ENCODE data around the gene ESRRG. TPM values are rescaled to one million over a fixed set of nuclear protein-coding genes. Genes with fewer than 3 reads are reported as not detected.

ESRRG gene
- polyA plus RNA-seq, 1 donor from 2014 or later = 3.7 TPM

DNA sequence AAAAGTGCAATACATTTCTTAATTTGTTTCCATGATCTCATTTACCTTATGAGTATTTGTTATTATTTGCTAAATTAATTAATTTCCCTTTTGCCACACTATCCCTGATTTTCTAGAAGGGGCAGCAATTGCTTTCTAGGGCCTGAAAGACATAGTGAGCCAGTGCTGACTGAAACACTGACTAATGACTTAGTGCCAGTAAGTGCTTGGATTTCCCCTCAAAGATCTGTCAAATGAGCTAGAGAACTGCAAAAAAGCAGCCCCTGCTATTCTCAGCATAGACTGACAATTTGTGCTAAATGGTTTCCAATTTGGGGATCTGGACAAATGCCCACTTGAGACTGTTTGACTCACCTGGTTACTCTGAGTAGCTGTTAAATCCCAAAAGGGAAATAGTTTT, 264.4 kb downstream of the ESRRG start:
- Histone ChIP-seq H3K9me2 (ENCODE audit: insufficient read depth, low read length) (no peaks in the 10 kb centered on the region), H3K4me2 (ENCODE audit: low read length) (no peak overlapping the region), H3K27me3 (ENCODE audit: insufficient read depth, low read depth, low read length) (no peaks in the 10 kb centered on the region), H3K27ac (ENCODE audit: low read length) (no peak overlapping the region), H3F3A (ENCODE audit: insufficient read depth, low read length, poor library complexity, severe bottlenecking) (no peaks in the 10 kb centered on the region), H2AFZ (ENCODE audit: low read depth, low read length) (no peak overlapping the region), H3K79me2 (replicated peaks; ENCODE audit: insufficient read depth, low read length) (no peaks in the 10 kb centered on the region), H3K4me3 (ENCODE audit: low read length) (no peak overlapping the region), H4K20me1 (ENCODE audit: insufficient read depth) (no peaks in the 10 kb centered on the region), H3K36me3 (ENCODE audit: insufficient read depth, low read length) (no peaks in the 10 kb centered on the region), H3K9me3 (ENCODE audit: low read length) (no peaks in the 10 kb centered on the region), H3K9ac (ENCODE audit: low read length) (no peak overlapping the region)
- TF ChIP-seq POLR2AphosphoS5 (IDR thresholded peaks at IDR 0.05) (no peak), EP300 (conservative IDR thresholded peaks at IDR 0.05; ENCODE audit: poor library complexity, severe bottlenecking) (no peak), SMC3 (conservative IDR thresholded peaks at IDR 0.05; ENCODE audit: poor library complexity) (no peak), TAF1 (IDR thresholded peaks at IDR 0.05; ENCODE audit: low read depth) (no peak), RAD21 (conservative IDR thresholded peaks at IDR 0.05) (no peak), MXI1 (conservative IDR thresholded peaks at IDR 0.05; ENCODE audit: poor library complexity, severe bottlenecking) (no peak), EZH2 (IDR thresholded peaks at IDR 0.05; ENCODE audit: borderline replicate concordance, insufficient read depth, low read length, poor library complexity, severe bottlenecking) (no peak)
- TF ChIP-seq, protein P1, sequence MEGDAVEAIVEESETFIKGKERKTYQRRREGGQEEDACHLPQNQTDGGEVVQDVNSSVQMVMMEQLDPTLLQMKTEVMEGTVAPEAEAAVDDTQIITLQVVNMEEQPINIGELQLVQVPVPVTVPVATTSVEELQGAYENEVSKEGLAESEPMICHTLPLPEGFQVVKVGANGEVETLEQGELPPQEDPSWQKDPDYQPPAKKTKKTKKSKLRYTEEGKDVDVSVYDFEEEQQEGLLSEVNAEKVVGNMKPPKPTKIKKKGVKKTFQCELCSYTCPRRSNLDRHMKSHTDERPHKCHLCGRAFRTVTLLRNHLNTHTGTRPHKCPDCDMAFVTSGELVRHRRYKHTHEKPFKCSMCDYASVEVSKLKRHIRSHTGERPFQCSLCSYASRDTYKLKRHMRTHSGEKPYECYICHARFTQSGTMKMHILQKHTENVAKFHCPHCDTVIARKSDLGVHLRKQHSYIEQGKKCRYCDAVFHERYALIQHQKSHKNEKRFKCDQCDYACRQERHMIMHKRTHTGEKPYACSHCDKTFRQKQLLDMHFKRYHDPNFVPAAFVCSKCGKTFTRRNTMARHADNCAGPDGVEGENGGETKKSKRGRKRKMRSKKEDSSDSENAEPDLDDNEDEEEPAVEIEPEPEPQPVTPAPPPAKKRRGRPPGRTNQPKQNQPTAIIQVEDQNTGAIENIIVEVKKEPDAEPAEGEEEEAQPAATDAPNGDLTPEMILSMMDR (IDR thresholded peaks at IDR 0.05; ENCODE audit: poor library complexity, severe bottlenecking) = no peak
- TF ChIP-seq, protein P2, sequence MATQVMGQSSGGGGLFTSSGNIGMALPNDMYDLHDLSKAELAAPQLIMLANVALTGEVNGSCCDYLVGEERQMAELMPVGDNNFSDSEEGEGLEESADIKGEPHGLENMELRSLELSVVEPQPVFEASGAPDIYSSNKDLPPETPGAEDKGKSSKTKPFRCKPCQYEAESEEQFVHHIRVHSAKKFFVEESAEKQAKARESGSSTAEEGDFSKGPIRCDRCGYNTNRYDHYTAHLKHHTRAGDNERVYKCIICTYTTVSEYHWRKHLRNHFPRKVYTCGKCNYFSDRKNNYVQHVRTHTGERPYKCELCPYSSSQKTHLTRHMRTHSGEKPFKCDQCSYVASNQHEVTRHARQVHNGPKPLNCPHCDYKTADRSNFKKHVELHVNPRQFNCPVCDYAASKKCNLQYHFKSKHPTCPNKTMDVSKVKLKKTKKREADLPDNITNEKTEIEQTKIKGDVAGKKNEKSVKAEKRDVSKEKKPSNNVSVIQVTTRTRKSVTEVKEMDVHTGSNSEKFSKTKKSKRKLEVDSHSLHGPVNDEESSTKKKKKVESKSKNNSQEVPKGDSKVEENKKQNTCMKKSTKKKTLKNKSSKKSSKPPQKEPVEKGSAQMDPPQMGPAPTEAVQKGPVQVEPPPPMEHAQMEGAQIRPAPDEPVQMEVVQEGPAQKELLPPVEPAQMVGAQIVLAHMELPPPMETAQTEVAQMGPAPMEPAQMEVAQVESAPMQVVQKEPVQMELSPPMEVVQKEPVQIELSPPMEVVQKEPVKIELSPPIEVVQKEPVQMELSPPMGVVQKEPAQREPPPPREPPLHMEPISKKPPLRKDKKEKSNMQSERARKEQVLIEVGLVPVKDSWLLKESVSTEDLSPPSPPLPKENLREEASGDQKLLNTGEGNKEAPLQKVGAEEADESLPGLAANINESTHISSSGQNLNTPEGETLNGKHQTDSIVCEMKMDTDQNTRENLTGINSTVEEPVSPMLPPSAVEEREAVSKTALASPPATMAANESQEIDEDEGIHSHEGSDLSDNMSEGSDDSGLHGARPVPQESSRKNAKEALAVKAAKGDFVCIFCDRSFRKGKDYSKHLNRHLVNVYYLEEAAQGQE (IDR thresholded peaks at IDR 0.05; ENCODE audit: borderline replicate concordance) = no peak

DNA sequence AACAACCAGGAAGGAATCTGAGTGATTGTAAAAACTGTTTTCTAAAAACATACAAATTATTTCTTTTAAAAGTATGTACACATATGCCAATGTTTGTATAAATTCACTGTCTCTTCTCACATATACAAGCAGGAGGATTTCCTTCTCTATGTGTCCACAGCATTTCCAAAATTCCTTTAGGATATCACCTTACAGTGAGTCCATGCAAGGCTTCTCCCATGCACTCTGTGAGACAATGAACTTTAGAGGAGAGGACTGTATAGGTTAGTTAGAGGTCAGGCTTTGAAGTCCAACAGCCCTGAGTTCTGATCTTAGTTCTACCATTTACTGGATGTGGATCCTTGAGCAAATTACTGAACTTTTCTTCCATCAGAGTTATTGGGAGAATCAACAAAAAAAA, 265.9 kb downstream of the ESRRG start:
- Histone ChIP-seq H3K36me3 (ENCODE audit: insufficient read depth, low read length) (no peaks in the 10 kb centered on the region), H3K79me2 (replicated peaks; ENCODE audit: insufficient read depth, low read length) (no peaks in the 10 kb centered on the region), H3F3A (ENCODE audit: insufficient read depth, low read length, poor library complexity, severe bottlenecking) (no peaks in the 10 kb centered on the region), H3K4me2 (ENCODE audit: low read length) (no peak overlapping the region), H3K9me3 (ENCODE audit: low read length) (no peaks in the 10 kb centered on the region), H3K9ac (ENCODE audit: low read length) (no peak overlapping the region), H3K27me3 (ENCODE audit: insufficient read depth, low read depth, low read length) (no peaks in the 10 kb centered on the region), H3K4me3 (ENCODE audit: low read length) (no peak overlapping the region), H2AFZ (ENCODE audit: low read depth, low read length) (no peak overlapping the region), H3K9me2 (ENCODE audit: insufficient read depth, low read length) (no peaks in the 10 kb centered on the region), H3K27ac (ENCODE audit: low read length) (no peak overlapping the region), H4K20me1 (ENCODE audit: insufficient read depth) (no peaks in the 10 kb centered on the region)
- TF ChIP-seq EP300 (conservative IDR thresholded peaks at IDR 0.05; ENCODE audit: poor library complexity, severe bottlenecking) = no peak
- TF ChIP-seq, protein P1 (IDR thresholded peaks at IDR 0.05; ENCODE audit: poor library complexity, severe bottlenecking) = no peak
- TF ChIP-seq, protein P2 (IDR thresholded peaks at IDR 0.05; ENCODE audit: borderline replicate concordance) = no peak
- TF ChIP-seq RAD21 (conservative IDR thresholded peaks at IDR 0.05) = no peak
- no peak for TF ChIP-seq SMC3 (conservative IDR thresholded peaks at IDR 0.05; ENCODE audit: poor library complexity)
- no peak for TF ChIP-seq TAF1 (IDR thresholded peaks at IDR 0.05; ENCODE audit: low read depth)
- no peak for TF ChIP-seq MXI1 (conservative IDR thresholded peaks at IDR 0.05; ENCODE audit: poor library complexity, severe bottlenecking)
- no peak for TF ChIP-seq EZH2 (IDR thresholded peaks at IDR 0.05; ENCODE audit: borderline replicate concordance, insufficient read depth, low read length, poor library complexity, severe bottlenecking)
- TF ChIP-seq POLR2AphosphoS5 (IDR thresholded peaks at IDR 0.05) = no peak
